GM19452 (cell line): ENCODE results near the gene DEDD.

Experiments
- ATAC-seq: cut with Tn5 transposase; IDR thresholded peaks from one replicate; pipeline ENCODE4 v1.9.1; 2021; ENCODE audit not compliant: unreplicated experiment

DEDD gene

GRCh38 chr1:161164901-161165610 is 32.6 kb upstream of the DEDD start:
- ATAC-seq, result no peak

GRCh38 chr1:161163793-161164192 is 31.3 kb upstream of the DEDD start:
- ATAC-seq, result no peak

GRCh38 chr1:161162806-161163205 is 30.3 kb upstream of the DEDD start:
- ATAC-seq, result no peak

GRCh38 chr1:161162052-161162451 is 29.6 kb upstream of the DEDD start:
- no peak for ATAC-seq

GRCh38 chr1:161161652-161162051 is 29.2 kb upstream of the DEDD start:
- ATAC-seq, result no peak

- ATAC-seq, result no peak
These were observed 28.2 kb upstream of the DEDD start for GRCh38 chr1:161160671-161161145.

- ATAC-seq, result no peak
These were observed 27.4 kb upstream of the DEDD start for GRCh38 chr1:161159913-161160243.

GRCh38 chr1:161159087-161159912 is 26.8 kb upstream of the DEDD start, which contains the start of gene USP21:
TSS of gene USP21 (plus strand) at chr1:161159500. CDS start at chr1:161160641, 1,141 bp downstream.
- peak; percentile 76 for ATAC-seq

GRCh38 chr1:161158316-161159010 is 26.0 kb upstream of the DEDD start:
- no peak for ATAC-seq

- no peak for ATAC-seq
These were observed 25.4 kb upstream of the DEDD start for GRCh38 chr1:161157867-161158266.

GRCh38 chr1:161153682-161154337 is 21.3 kb upstream of the DEDD start, which contains the start of gene UFC1:
TSS of gene UFC1 (plus strand) at chr1:161153978. CDS start at chr1:161153998, 20 bp downstream.
- ATAC-seq, result peak; percentile 93

GRCh38 chr1:161153176-161153575 is 20.7 kb upstream of the DEDD start:
- ATAC-seq, result no peak

- no peak for ATAC-seq
These were observed 13.4 kb upstream of the DEDD start for GRCh38 chr1:161145832-161146231.

GRCh38 chr1:161140755-161141400 is 8.4 kb upstream of the DEDD start:
- ATAC-seq, result no peak

- no peak for ATAC-seq
These were observed 7.3 kb upstream of the DEDD start for GRCh38 chr1:161139766-161140165.

- no peak for ATAC-seq
These were observed 6.0 kb upstream of the DEDD start for GRCh38 chr1:161138431-161138830.

GRCh38 chr1:161137881-161138280 is 5.4 kb upstream of the DEDD start:
- ATAC-seq, result no peak

GRCh38 chr1:161133220-161133740 is 813 bp upstream of the DEDD start:
- ATAC-seq, result no peak

- no peak for ATAC-seq
These were observed 701 bp downstream of the DEDD start for GRCh38 chr1:161131523-161132409.
